ENCODE results near the gene TLE4.

- TF ChIP-seq GATA2 (IDR thresholded peaks at IDR 0.05; ENCODE audit: low read depth, low read length) (no peak), GATA3 (IDR thresholded peaks at IDR 0.05; ENCODE audit: low read depth, low read length) (no peak)
These were observed 12.3 kb downstream of the TLE4 start for GRCh38 chr9:79583952-79584654.

Measured in SH-SY5Y (cell line).